GM18873 (cell line): ENCODE measurements around the gene CLDN2.
"Not testable (repeated sequence)": the region's sequence is repeated elsewhere in the genome, so short reads cannot be mapped to it uniquely, and the experiment has no call there.

Experiments
- ATAC-seq: cut with Tn5 transposase; IDR thresholded peaks from one replicate; pipeline ENCODE4 v1.9.1; 2021; ENCODE audit warnings: mild to moderate bottlenecking, moderate library complexity, moderate number of reproducible peaks; ENCODE audit not compliant: unreplicated experiment, low FRiP score

The CLDN2 gene

GRCh38 chrX:106955004-106955772 is 35.0 kb downstream of the CLDN2 start:
- ATAC-seq: no peak

GRCh38 chrX:106957856-106958255 is 37.7 kb downstream of the CLDN2 start:
- no peak for ATAC-seq

GRCh38 chrX:106959901-106960300 is 39.7 kb downstream of the CLDN2 start:
- ATAC-seq: no peak

- no peak for ATAC-seq
Measured at GRCh38 chrX:106963111-106963510, 42.9 kb downstream of the CLDN2 start.

GRCh38 chrX:106964290-106964689 is 44.1 kb downstream of the CLDN2 start:
- ATAC-seq: no peak

- not testable (repeated sequence) for ATAC-seq
Measured at GRCh38 chrX:106966547-106966946, 46.3 kb downstream of the CLDN2 start.

- no peak for ATAC-seq
Measured at GRCh38 chrX:106972896-106973295, 52.7 kb downstream of the CLDN2 start.

GRCh38 chrX:106973433-106974149 is 53.4 kb downstream of the CLDN2 start:
- ATAC-seq: no peak

GRCh38 chrX:106976416-106976815 is 56.2 kb downstream of the CLDN2 start:
- ATAC-seq: no peak
